ENCODE results near the gene CTDSPL.

GRCh38 chr3:38008971-38009580 lies 147.4 kb downstream of the CTDSPL start:
- TF ChIP-seq CTCF (IDR thresholded peaks at IDR 0.05; ENCODE audit: borderline replicate concordance, extremely low read depth, low read length, poor library complexity, severe bottlenecking) (no peak), EZH2 (IDR thresholded peaks at IDR 0.05; ENCODE audit: borderline replicate concordance, low read depth, low read length, severe bottlenecking) (no peak)
